ENCODE results near the gene MYO3B. TPM values are rescaled to one million over a fixed set of nuclear protein-coding genes. Genes with fewer than 3 reads are reported as not detected.

MYO3B gene
- total and polyA plus RNA-seq, 2 of the 8 experiments (the other 6 are each of a cell fraction or from before 2014, with no cell fraction given), result 0.17 to 0.19 TPM

DNA sequence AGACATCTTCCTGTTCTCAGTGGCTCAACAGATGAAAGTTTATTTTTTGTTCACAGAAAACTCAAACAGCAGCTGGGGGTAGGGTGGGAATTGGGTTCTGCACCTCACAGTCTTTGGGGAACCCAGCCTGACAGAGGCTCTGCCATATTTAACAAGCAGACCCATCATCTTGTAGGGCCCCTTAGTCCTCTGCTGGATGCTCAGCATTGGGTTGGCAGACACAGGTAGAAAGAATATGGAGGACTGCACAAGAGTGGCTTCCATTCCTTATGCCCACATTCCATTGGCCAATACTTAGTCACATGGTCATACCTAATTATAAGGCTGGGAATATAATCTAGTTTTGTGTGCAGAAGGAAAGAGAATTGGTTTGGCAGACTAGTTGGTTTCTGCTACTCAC is 89.1 kb downstream of the MYO3B start:
- Histone ChIP-seq H3K79me2 (ENCODE audit: control insufficient read depth in 1 of 2, insufficient read depth in 2 of 2, low read length in 2 of 2) (no peaks in the 10 kb centered on the region), H3K56ac (replicated peaks; ENCODE audit: insufficient read length, low read depth, low read length) (no peak overlapping the region), H3K4me3 (ENCODE audit: extremely low read depth in 1 of 4, insufficient read depth in 2 of 4, low read depth in 3 of 4, low read length in 4 of 4) (no peak overlapping the region), H4K20me1 (replicated peaks in 1 of 2; ENCODE audit: control insufficient read depth in 1 of 2, insufficient read depth in 2 of 2, low read length in 2 of 2) (no peaks in the 10 kb centered on the region), H3K27me3 (replicated peaks in 1 of 4; ENCODE audit: control insufficient read depth in 3 of 4, extremely low read depth in 1 of 4, insufficient read depth in 3 of 4, low read length in 3 of 4) (no peaks in the 10 kb centered on the region), H2BK12ac (ENCODE audit: low read depth, low read length) (no peak overlapping the region), H3K4me2 (ENCODE audit: insufficient read depth in 1 of 2, low read depth in 2 of 2, low read length in 2 of 2) (no peak overlapping the region), H3K27ac (ENCODE audit: low read depth, low read length) (no peak overlapping the region), H2AK5ac (ENCODE audit: low read depth, low read length) (no peak overlapping the region), H2AFZ (ENCODE audit: low read length) (no peak overlapping the region), H2BK15ac (ENCODE audit: low read length) (no peak overlapping the region), H3K9ac (replicated peaks in 1 of 4; ENCODE audit: extremely low read depth in 1 of 4, low read depth in 3 of 4, low read length in 3 of 4) (no peak overlapping the region), H2BK5ac (ENCODE audit: low read depth, low read length) (no peak overlapping the region), H4K8ac (ENCODE audit: extremely low read depth, insufficient read depth, low read length) (no peak overlapping the region), H3K23me2 (ENCODE audit: low read depth, low read length) (no peaks in the 10 kb centered on the region), H3K4me1 (replicated peaks in 1 of 4; ENCODE audit: control insufficient read depth in 3 of 4, insufficient read depth in 4 of 4, low read length in 3 of 4) (no peaks in the 10 kb centered on the region), H4K91ac (replicated peaks; ENCODE audit: insufficient read length, low read length) (no peak overlapping the region), H4K5ac (ENCODE audit: insufficient read length, low read depth, low read length) (no peak overlapping the region), H3K18ac (ENCODE audit: extremely low read depth, low read length) (no peak overlapping the region), H2BK120ac (replicated peaks; ENCODE audit: low read depth, low read length) (no peak overlapping the region), H3K9me3 (ENCODE audit: insufficient read depth in 2 of 2, low read depth in 1 of 2, low read length in 1 of 2) (peaks cover 0 to 3% of the 10 kb centered on the region in 2 experiments; a peak in 1 of 4 replicates), H3K4ac (replicated peaks; ENCODE audit: insufficient read length, low read depth, low read length) (no peak overlapping the region), H3K36me3 (ENCODE audit: control insufficient read depth in 2 of 4, insufficient read depth in 4 of 4, low read length in 3 of 4) (no peaks in the 10 kb centered on the region; a peak in 1 of 8 replicates), H3K23ac (ENCODE audit: insufficient read length) (no peak overlapping the region), H2BK20ac (ENCODE audit: low read length) (no peak overlapping the region), H3K14ac (ENCODE audit: insufficient read length) (no peak overlapping the region), H3K79me1 (ENCODE audit: low read depth, low read length) (no peaks in the 10 kb centered on the region)
- CTCF ChIA-PET (ENCODE audit: partially characterized antibody), result interaction anchor here (0.9 to 1.4 kb wide), 2 partner anchors 30 to 579 kb away, joined by 3 to 4 read pairs; no protein-coding TSS in a partner anchor
- DNase-seq (ENCODE audit: low read depth in 1 of 2, low spot score in 2 of 2) (no peak), FAIRE-seq (no peak)
- no peak for TF ChIP-seq SIRT6 (IDR thresholded peaks at IDR 0.05; ENCODE audit: low read length)
- no peak for TF ChIP-seq YY1 (IDR thresholded peaks at IDR 0.05; ENCODE audit: low read depth, low read length)
- POLR2A ChIA-PET (ENCODE audit: partially characterized antibody), result no interaction called here
